Activated CD8-positive, alpha-beta memory T cell treated with anti-CD3 and anti-CD28 coated beads for 48 hours (primary cell): ENCODE results near the gene TIGIT.
"Not testable (repeated sequence)": the region's sequence is repeated elsewhere in the genome, so short reads cannot be mapped to it uniquely, and the experiment has no call there.

Experiments used
- DNase-seq, 3 experiments: peaks; one replicate each; pipeline ENCODE4 v3.0.0-alpha.2; 2020; ENCODE audit warnings: low read depth in 2 of 3, low spot score in 2 of 3

TIGIT gene

DNA sequence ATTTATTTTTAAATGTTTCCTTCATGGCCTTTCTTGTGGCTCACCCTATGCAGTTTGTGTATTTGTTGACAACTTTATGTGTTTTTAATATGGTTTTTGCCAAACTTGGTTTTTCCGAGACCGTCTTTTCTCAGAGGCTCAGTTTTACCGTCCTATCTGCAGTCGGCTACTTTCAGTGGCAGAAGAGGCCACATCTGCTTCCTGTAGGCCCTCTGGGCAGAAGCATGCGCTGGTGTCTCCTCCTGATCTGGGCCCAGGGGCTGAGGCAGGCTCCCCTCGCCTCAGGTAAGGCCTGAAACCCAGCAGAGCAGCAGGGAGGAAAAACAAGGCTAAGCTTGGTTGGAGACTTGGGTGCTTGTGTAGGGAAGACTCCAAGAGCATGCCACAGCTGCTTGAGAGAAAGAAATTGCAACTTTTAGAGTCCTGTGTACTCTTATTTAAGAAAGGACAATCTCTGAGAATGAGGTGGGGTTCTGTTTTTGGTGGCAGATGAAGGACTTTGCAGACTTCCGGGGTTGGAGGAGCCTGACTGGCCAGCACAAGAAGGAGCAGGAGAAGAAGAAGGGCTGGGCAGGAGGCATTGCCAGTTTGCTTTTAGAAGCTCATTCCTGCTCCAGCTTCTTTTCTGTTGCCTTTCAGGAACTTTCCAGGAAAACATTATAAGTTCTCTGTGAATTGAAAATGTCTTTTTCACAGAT is at the start of gene TIGIT:
Gene TIGIT, plus strand, starts transcription at position 191 of the 698 bp plus-strand sequence. Its CDS starts 34 bp downstream, at position 225.
- DNase-seq = no peak

DNA sequence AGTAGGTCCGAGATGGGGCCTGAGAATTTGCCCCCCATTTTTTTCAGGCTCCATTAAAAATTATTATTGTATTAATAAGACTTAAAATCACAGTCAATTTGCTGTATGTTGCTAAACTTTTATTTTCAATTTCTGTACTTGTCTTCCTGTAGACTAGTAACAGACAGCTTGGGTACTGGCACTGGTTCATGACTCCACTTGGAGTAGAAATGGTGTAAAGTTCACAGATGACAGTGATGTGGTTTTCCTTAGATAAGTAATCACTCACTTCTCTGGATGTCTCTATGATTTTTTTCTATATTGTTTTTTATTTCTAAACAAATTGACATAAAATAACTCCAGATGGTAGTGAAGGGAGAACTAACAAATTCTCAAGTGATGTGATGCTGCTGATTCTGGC is 40.9 kb upstream of the TIGIT start:
- no peak for DNase-seq

DNA sequence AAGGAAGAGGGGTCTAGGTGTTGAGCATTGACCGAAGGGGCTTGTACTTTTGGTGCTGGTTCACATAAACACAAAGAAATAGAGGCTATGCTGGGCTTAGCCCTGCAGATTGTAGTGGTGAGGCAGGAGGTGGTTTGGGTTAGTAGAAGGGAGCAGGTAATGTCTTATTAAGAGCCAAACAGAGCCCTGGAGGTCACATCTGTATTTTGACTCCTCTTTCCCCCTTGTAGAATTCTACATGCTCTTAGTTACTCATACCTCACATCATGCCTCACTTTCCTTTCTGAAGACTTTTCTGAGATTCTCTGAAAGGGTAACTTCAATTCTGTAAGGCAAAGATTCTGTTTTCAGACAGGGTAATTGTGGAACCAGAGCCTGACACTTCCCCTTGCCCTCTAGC is 40.3 kb upstream of the TIGIT start:
- no peak for DNase-seq

DNA sequence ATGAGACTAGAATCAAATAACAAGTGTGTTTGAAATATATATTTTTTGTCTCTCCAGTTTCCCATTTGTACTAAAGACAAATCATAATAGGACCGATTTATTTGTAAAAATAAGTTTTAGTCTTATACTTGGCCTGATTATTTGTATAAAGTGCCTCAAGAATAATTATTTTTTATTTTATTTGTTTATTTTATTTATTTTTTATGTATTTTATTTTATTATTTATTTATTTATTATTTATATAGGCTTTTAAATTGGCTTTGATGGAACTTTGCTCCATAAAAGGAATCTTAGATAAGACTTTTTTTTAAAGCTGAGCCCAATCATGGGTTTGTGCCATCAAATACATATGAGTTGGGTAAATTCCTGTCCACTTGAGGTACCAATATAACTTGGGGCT is 34.3 kb upstream of the TIGIT start:
- DNase-seq = no peak

DNA sequence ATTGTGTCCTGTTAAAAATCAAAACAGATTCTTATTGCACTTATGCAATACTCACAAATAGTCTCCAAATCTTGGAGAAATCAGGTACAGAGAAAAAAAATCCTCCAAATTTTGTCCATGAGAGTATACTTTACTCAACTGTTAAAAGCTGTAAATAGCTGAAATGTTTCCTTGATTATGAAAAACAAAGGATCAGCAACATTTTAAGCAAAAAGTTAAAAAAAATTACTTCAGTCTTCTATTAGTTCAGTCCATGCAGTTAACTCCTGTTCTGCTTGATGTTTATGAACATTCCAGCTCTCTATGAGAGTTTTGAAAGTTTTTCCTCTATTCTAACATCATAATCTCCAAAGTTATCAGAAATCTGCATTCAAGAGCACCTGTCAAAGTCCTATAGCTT is 33.7 kb upstream of the TIGIT start:
- no peak for DNase-seq

DNA sequence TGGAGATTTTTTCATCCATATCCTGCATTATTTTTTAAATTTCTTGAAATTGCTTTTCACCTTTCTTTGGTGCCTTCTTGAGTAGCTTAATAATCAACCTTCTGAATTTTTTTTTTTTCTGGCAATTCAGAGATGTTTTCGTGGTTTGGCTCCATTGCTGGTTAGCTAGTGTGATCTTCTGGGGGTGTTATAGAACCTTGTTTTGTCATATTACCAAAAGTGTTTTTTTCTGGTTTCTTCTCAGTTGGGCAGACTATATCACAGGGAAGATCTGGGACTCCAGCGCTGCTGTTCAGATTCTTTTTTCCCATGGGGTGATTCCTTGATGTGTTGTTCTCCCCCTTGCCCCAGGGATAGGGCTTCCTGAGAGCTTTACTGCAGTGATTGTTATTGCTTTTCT is 23.8 kb upstream of the TIGIT start:
- no peak for DNase-seq

DNA sequence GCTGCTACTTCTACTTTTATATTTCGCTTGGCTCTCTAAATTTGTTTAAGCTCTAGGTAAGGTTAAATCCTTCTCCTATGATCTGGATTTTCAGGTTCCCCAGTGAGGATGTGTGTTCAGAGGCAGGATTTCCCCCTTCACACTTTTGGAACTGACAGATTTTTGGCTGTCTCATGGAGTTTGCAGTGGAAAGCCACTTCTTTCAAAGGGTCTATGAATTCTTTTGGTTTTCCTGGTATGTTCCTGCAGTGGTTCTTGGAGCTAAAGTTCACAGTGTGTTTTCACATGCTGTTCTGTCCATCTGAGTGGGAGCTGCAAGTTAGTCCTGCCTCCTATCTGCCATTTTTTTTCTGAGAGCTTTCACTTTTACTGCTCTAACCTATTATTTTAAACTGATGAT is 21.6 kb upstream of the TIGIT start:
- no peak for DNase-seq

DNA sequence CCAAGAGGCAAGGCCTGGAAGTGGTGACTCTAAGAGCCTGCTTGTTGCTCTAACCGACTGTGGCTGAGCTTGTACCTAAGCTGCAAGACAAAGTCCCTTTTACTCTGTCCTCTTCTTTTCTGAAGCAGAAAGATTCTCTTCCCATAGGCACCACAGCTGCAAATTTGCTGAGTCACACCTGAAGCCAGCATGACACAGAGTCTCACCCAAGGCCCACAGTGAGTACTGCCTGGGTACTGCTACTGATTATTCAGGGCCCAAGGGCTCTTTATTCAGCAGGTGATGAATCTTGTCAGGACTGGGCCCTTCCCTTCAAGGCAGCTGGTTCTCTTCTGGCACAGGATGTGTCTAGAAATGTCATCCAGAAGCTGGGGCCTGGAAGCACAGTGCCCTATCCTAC is 18.9 kb upstream of the TIGIT start:
- DNase-seq = no peak

DNA sequence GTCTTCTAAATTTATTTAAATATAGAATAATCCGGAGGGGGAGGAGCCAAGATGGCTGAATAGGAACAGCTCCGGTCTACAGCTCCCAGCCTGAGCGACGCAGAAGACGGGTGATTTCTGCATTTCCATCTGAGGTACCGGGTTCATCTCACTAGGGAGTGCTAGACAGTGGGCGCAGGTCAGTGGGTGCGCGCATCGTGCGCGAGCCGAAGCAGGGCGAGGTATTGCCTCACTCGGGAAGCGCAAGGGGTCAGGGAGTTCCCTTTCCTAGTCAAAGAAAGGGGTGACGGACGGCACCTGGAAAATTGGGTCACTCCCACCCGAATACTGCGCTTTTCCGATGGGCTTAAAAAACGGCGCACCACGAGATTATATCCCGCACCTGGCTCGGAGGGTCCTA is 17.0 kb upstream of the TIGIT start:
- not testable (repeated sequence) for DNase-seq

DNA sequence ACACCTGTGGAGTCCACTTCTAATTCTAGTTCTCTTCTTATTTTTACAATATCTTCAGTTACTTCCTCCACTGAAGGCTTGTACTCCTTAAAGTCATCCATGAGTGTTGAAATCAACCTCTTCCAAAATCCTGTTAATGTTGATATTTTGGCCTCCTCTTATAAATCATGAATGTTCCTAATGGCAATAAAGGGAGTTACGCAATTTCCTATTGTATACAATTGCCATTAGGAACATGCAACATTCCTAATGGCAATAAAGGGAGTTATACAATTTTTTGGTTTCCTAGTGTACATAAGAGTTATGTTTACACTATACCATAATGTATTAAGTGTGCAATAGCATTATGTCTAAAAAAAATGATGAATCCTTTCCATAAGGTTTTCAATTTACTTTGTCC is 9.2 kb upstream of the TIGIT start:
- no peak for DNase-seq

DNA sequence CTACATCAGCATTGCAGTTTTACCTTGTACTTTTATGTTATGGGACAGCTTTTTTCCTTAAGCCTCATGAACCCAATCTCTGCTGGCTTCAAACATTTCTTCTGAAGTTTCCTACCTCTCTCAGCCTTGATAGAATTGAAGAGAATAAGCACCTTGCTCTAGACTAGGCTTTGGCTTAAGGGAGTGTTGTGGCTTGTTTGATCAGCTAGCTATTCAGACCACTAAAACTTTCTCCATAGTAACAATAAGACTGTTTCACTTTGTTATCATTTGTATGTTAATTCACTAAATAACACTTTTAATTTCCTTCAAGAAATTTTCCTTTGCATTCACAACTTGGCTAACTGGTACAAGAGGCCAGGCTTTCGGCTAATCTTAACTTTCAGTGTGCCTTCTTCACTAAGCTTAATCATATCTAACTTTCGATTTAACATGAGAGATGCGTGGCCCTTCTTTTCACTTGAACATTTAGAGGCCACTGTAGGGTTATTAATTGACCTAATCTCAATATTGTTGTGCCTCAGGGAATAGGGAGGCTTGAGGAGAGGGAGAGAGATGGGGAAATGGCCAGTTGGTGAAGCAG is 8.1 kb upstream of the TIGIT start:
- no peak for DNase-seq

DNA sequence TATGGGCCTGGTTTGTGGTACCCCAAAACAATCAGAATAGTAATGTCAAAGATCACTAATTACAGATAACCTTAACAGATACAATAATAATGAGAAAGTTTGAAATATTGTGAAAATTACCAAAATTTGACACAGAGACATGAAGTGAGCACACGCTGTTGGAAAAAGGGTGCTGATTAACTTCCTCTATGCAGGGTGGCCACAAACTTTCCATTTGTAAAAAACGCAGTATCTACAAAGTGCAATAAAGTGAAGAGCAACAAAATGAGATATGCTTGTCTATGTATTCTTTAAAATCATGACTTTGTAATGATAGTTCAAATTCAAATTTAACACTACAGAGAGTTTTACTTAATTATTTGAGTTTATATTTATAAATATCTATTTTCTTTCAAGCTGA is 7.6 kb upstream of the TIGIT start:
- no peak for DNase-seq

DNA sequence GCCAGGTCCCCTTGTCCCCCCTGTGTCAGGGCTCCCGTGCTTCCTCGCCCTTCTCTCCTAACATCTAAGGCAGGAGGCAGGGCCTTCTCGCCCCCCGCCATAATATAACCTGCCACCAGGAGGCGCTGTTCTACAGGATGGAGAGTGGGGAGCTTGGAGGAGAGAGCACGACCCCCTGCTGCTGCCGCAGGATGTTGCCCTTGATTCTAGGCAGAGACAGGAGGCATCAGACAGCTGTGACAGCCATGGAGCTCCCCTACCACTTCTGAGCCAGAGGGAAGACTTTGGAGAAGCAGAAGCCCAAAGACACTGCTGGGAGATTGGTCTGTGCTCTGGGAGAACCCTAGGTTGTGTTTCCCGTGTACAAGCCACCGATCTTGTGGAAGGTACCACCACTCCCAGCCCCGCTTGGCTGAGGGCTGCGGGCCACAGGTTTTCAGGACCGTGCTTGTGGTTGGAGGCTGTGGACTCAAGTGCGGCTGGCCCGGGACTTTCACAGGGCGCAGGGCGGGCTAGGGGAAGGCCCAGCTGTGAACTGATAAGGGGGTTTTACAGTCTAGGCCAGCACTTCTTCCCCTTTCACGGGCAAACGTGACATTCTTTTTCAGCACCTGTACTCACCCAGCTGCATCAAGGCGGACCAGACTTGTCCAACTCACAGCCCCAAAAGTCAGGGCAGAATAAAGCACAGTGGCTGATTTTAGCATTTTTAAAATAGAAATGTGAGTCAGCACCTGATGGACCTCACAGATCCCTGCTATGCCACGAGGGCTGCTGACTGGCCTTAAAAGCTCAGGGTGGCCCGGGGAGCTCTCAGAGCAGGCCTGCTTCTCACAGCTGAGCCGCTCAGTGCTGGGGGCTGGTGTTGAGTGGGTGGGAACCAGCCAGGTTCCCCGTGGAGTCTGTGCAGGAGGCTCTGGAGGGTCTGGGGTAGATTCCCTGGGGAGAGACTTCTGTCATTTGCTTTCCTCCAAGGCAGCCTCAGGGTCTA is 2.6 kb upstream of the TIGIT start:
- DNase-seq = peak; percentile 80 to 100 (median 99)

DNA sequence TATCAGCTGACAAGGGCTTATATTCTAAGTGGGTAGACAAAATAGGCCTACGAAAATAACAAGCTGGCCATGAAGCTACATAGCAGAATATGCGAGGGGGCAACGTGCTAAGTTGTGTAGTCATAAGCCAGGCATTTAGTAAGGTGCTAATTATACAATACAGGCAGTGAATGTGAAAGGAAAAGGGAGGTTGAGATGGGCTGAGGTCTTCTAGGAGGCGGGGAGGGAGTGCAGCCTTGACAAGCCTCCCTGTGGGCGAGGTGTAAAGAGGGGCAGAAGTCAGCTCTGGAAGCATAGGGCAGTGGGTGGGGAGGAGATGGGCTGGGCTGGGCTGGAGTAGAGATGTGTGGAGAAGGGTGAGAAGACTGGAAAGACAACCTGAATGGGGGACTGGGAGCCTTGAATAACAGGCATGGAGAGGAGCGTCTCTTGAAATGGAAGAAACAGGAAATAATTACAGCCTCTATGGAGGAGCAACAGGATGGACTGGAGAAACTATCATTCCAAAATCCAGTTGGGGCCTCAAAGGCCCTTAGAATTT is 1.2 kb downstream of the TIGIT start:
- DNase-seq = no peak

DNA sequence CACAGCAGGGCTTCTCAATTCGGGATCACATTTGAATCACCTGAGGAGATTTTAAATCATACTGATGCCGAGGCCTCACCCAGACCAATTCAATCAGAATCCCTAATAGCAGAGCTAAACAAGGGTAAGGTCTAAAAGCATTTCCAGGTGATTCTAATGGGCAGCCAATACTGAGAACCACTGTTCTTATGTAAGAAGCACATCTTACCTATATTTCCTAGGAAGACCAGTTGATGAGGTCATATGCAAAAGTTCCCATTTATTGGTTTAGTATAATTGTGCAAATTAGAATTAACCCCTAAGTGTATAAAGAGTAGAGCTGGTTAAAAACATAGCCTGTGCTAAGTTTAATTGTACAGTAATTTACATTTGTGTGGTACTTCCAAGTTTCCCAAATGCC is 2.1 kb downstream of the TIGIT start:
- DNase-seq = no peak

DNA sequence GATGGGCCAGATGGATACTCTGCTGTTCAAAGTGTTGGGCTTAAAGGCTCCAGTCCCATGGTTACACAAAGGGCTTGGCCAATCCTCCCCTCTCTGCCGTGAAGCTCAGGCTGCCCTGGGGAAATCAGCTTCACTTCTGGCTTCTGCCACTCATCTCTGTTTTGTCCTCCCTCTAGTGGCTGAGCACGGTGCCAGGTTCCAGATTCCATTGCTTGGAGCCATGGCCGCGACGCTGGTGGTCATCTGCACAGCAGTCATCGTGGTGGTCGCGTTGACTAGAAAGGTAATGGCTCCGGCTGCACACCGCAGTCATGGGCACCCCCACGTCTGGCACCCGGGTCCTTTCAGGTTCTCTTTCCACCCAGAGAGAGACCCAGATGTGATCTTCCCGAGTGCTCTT is 5.6 kb downstream of the TIGIT start:
- DNase-seq = no peak

DNA sequence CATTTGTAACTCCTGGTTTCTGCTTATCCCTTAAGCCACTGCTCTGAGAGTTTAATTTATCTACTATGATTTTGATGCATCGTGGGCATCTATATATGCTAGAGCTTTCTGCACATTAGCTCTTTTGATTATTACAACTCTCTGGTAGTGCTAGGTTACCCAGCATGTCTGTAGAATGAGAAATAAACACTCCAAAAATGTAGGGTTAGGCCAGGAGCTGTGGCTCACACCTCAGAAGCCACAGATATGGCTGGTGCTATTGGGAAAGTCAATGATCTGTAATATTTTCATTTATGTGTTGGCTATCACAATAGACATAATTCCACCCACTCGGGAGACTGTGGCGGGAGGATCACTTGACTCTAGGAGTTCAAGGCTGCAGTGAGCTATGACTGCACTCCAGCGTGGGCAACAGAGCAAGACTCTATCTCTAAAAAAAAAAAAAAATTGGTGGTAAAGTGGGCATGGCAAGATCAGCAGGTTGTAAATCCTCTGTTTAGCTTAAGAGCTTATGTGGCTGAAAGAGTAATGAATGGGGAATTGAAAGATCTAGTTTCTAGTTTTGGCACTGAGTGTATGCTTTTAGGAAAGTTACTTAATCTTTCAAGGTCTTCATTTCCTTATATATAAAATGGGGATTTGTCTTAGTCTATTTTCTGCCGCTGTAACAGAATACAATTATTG is 6.3 kb downstream of the TIGIT start:
- DNase-seq = no peak

DNA sequence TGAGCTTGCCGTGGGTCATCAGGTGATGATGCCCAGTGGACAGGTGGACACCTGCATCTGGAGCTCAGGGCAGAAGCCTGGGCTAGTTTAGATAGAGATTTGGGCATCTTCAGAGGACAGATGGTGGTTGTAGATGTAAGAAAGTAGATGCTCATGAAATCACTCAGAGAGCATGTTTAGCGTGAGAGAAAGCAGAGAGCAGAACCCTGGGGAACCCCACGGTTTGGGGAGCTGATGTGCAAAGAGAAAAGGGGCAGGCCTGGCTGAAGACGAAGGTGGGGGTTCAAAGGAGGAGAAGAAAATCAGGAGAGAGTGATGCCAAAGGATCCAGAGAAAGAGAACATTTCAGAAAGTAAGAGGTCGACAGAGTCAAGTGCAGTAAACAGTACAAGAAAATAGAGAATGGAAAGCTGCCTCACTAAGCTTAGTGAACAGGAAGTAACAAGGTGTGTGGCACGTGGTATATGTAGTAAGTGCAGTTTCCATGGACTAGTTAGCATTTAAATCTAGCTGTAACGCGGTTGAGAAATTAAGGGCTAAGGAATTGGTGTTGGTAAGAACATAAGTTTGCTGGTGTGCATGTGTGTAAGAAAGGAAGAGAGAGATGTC is 13.5 kb downstream of the TIGIT start:
- DNase-seq = no peak

DNA sequence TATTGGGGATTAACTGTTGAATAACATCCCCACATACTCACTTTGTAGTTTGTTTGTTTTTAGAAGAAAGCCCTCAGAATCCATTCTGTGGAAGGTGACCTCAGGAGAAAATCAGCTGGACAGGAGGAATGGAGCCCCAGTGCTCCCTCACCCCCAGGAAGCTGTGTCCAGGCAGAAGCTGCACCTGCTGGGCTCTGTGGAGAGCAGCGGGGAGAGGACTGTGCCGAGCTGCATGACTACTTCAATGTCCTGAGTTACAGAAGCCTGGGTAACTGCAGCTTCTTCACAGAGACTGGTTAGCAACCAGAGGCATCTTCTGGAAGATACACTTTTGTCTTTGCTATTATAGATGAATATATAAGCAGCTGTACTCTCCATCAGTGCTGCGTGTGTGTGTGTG is 14.0 kb downstream of the TIGIT start:
- no peak for DNase-seq

DNA sequence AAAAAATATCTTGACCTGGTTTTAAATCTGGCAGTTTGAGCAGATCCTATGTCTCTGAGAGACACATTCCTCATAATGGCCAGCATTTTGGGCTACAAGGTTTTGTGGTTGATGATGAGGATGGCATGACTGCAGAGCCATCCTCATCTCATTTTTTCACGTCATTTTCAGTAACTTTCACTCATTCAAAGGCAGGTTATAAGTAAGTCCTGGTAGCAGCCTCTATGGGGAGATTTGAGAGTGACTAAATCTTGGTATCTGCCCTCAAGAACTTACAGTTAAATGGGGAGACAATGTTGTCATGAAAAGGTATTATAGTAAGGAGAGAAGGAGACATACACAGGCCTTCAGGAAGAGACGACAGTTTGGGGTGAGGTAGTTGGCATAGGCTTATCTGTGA is 14.5 kb downstream of the TIGIT start:
- no peak for DNase-seq

DNA sequence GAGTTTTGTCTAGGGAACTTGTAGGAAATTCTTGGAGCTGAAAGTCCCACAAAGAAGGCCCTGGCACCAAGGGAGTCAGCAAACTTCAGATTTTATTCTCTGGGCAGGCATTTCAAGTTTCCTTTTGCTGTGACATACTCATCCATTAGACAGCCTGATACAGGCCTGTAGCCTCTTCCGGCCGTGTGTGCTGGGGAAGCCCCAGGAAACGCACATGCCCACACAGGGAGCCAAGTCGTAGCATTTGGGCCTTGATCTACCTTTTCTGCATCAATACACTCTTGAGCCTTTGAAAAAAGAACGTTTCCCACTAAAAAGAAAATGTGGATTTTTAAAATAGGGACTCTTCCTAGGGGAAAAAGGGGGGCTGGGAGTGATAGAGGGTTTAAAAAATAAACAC is 15.0 kb downstream of the TIGIT start:
- no peak for DNase-seq
